Thyroid gland (tissue), 4 donors: ENCODE measurements around the gene CARD14. TPM values are rescaled to one million over a fixed set of nuclear protein-coding genes. Genes with fewer than 3 reads are reported as not detected.
A peak's percentile ranks its signal among the peaks of the same experiment; 100 is the strongest.

ENCODE experiments used
- DNase-seq, 2 donors: peaks; one replicate each; pipeline ENCODE4 v3.0.0-alpha.2; 2019
- H3K27ac ChIP-seq, 3 donors: fragments of 200-600 bp; sonication (generic); 1 replicate in 2 of 3; 2 replicates in 1 of 3; pipeline ENCODE4 v1.5.1; 2016 to 2019; ENCODE audit warnings: mild to moderate bottlenecking in 1 of 3, moderate library complexity in 1 of 3
- H3K27me3 ChIP-seq: fragments of 200-600 bp; sonication (generic); one replicate; pipeline ENCODE4 v1.5.1; 2019
- H3K36me3 ChIP-seq, 2 donors: fragments of 200-600 bp; sonication (generic); one replicate each; pipeline ENCODE4 v1.5.1; 2016 to 2019
- H3K4me1 ChIP-seq, 2 donors: fragments of 200-600 bp; sonication (generic); one replicate each; pipeline ENCODE4 v1.5.1; 2017 to 2019
- H3K4me3 ChIP-seq, 3 donors: fragments of 200-600 bp; sonication (generic); replicated peaks in 1 of 3; 1 replicate in 2 of 3; 2 replicates in 1 of 3; pipeline ENCODE4 v1.5.1; 2016; ENCODE audit warnings: mild to moderate bottlenecking in 1 of 3
- H3K9me3 ChIP-seq: fragments of 200-600 bp; sonication (generic); one replicate; pipeline ENCODE4 v1.5.1; 2017
- POLR2A ChIP-seq, 2 donors: fragments of 450-650 bp; IDR thresholded peaks; one replicate each; pipeline ENCODE4 v1.6.1; 2017; ENCODE audit warnings: antibody characterized with exemption in 2 of 2, mild to moderate bottlenecking in 2 of 2, moderate library complexity in 1 of 2
- WGBS, 2 donors: methylation state at CpG; one replicate each; pipeline ENCODE4 v1.1.5; 2017; 5-methylcytosine and 5-hydroxymethylcytosine counted together
- intact Hi-C: fragments of 100-400 bp; cut with DNase I; formaldehyde crosslinking; loops from one replicate; pipeline ENCODE4 v1.15.1; 2023
- total RNA-seq, 4 donors: library from RNA; depleted of rRNA; stranded (reverse); fragments of >200 nt; gene quantifications; one replicate each; pipeline ENCODE4 v1.2.3, GENCODE V29; 2016
- TF ChIP-seq, protein P1 (sequence below), 6 experiments: fragments of 200-600 bp in 3 of 6; fragments of 450-650 bp in 3 of 6; sonication (generic) in 3 of 6; IDR thresholded peaks; one replicate each; pipeline ENCODE4 v1.5.1; 2016 to 2019; ENCODE audit warnings: antibody characterized with exemption in 6 of 6, mild to moderate bottlenecking in 2 of 6, inconsistent platforms in 1 of 6, moderate library complexity in 1 of 6

The CARD14 gene
- total RNA-seq, 4 donors from 2014 or later = 0.34 to 3.9 TPM; not detected in 2

DNA sequence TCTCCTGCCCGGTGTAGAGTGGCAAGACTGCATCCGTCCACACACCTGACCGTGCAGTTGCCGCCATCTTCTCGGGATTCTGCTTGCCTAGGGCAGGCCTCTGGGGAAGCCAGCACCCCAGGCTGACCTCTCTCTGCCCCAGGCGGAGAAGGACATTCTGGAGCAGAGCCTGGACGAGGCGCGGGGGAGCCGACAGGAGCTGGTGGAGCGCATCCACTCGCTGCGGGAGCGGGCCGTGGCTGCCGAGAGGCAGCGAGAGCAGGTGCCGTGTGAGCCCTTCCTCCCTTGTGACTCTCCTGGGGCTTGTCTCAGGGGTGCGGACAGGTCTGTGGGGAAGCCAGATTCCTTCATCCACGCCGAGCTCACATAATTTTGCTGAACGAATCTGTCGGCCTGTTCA lies 19.8 kb downstream of the CARD14 start:
- 69 to 71% methylated on average over 23 of the region's 23 CpGs for WGBS, 2 donors

DNA sequence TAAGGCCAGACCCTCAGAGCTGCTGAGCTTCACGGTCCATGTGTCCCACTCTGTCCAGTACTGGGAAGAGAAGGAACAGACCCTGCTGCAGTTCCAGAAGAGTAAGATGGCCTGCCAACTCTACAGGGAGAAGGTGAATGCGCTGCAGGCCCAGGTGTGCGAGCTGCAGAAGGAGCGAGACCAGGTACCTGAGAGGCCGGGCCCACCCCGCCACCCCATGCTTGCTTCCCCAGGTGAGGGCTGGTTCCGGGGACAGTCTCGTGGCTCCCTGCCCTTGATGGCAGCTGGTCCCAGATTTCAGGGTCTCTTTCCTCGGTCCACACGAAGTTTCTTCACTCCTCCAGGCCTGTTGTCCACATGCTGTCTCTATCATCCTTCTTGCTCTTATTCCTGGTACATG lies 20.9 kb downstream of the CARD14 start:
- Histone ChIP-seq H3K9me3 (no peaks in the 10 kb centered on the region), H3K27ac (no peak overlapping the region), H3K36me3 (no peaks in the 10 kb centered on the region), H3K27me3 (no peaks in the 10 kb centered on the region), H3K4me3 (no peak overlapping the region), H3K4me1 (peaks cover 0 to 15% of the 10 kb centered on the region in 2 donors)
- TF ChIP-seq POLR2A (IDR thresholded peaks at IDR 0.05) = no peak
- TF ChIP-seq, protein P1, sequence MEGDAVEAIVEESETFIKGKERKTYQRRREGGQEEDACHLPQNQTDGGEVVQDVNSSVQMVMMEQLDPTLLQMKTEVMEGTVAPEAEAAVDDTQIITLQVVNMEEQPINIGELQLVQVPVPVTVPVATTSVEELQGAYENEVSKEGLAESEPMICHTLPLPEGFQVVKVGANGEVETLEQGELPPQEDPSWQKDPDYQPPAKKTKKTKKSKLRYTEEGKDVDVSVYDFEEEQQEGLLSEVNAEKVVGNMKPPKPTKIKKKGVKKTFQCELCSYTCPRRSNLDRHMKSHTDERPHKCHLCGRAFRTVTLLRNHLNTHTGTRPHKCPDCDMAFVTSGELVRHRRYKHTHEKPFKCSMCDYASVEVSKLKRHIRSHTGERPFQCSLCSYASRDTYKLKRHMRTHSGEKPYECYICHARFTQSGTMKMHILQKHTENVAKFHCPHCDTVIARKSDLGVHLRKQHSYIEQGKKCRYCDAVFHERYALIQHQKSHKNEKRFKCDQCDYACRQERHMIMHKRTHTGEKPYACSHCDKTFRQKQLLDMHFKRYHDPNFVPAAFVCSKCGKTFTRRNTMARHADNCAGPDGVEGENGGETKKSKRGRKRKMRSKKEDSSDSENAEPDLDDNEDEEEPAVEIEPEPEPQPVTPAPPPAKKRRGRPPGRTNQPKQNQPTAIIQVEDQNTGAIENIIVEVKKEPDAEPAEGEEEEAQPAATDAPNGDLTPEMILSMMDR (IDR thresholded peaks at IDR 0.05) = no peak
- DNase-seq = no peak
- intact Hi-C loops = no loop called here
- 94 to 95% methylated on average over 8 to 10 of the region's 10 CpGs for WGBS, 2 donors

More for the DNA sequence above, 19.8 kb downstream of the CARD14 start:
- Histone ChIP-seq H3K27me3 (no peaks in the 10 kb centered on the region), H3K27ac (no peak overlapping the region), H3K4me3 (no peak overlapping the region), H3K36me3 (no peaks in the 10 kb centered on the region), H3K9me3 (no peaks in the 10 kb centered on the region), H3K4me1 (peaks cover 0 to 7% of the 10 kb centered on the region in 2 donors)
- intact Hi-C loops = no loop called here
- DNase-seq = peak in 1 of 2 donors; percentile 15
- TF ChIP-seq, protein P1 (IDR thresholded peaks at IDR 0.05) = no peak
- TF ChIP-seq POLR2A (IDR thresholded peaks at IDR 0.05) = no peak

DNA sequence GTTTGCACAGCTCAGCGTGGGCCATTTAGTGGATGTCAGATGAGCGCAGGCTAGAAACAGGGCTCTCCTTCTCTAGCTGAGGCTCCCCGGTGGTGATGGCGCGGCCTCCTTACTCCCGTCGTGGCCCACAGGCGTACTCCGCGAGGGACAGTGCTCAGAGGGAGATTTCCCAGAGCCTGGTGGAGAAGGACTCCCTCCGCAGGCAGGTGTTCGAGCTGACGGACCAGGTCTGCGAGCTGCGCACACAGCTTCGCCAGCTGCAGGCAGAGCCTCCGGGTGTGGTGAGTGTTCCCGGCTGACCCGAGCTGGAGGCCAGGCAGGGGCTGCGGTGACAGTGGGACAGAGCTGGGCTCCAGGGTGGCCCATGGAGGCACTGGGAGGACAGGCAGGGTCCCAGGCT lies 21.4 kb downstream of the CARD14 start:
- intact Hi-C loops = no loop called here
- no peak for DNase-seq

DNA sequence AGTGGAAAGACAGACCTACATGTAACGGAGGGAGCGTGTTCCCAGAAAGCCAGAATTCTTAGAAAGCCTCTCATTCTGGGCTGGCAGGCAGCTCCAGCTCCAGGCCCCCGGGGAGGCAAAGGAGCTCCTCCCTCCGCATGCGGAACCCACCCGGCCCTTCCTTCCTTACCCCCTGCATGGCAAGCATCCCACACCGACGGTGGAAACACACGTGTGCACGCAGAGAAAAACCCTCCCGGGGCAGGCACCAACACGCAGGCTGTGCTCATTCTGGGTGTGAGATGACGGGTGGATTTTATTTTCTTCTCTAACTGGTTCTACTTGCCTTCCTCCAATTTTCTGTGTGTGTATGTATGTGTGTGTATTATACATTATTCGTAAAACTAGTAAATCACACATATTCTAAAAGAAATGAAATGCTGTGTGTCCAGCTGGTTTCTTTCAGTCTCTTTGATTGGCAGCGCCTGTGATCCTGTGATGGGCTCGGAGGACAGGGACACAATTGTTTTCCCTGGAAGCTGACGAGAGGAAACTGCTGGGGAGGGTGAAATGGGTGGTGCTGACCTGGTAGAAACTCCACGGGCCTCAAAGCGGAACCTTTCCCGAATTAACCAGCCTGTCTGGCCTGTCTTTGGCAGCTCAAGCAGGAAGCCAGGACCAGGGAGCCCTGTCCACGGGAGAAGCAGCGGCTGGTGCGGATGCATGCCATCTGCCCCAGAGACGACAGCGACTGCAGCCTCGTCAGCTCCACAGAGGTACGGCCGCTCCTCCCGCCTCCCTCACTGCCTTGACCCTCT lies 22.2 kb downstream of the CARD14 start:
- H3K27me3 ChIP-seq = no peaks in the 10 kb centered on the region
- no peaks in the 10 kb centered on the region for H3K36me3 ChIP-seq
- WGBS, 2 donors = 65 to 68% methylated on average over 22 to 27 of the region's 29 CpGs
- intact Hi-C loops = no loop called here
- H3K4me3 ChIP-seq = no peak overlapping the region
- DNase-seq = no peak
- no peak for TF ChIP-seq POLR2A (IDR thresholded peaks at IDR 0.05)
- TF ChIP-seq, protein P1 (IDR thresholded peaks at IDR 0.05) = no peak
- no peak overlapping the region for H3K27ac ChIP-seq
- no peaks in the 10 kb centered on the region for H3K9me3 ChIP-seq
- peaks cover 0 to 15% of the 10 kb centered on the region in 2 donors for H3K4me1 ChIP-seq

More for the DNA sequence above, 21.4 kb downstream of the CARD14 start:
- H3K4me1 ChIP-seq = peaks cover 0 to 15% of the 10 kb centered on the region in 2 donors
- H3K27ac ChIP-seq = no peak overlapping the region
- no peaks in the 10 kb centered on the region for H3K36me3 ChIP-seq
- 85 to 89% methylated on average over 7 to 10 of the region's 20 CpGs for WGBS, 2 donors
- H3K9me3 ChIP-seq = no peaks in the 10 kb centered on the region
- H3K4me3 ChIP-seq = no peak overlapping the region
- H3K27me3 ChIP-seq = no peaks in the 10 kb centered on the region
- TF ChIP-seq, protein P1 (IDR thresholded peaks at IDR 0.05) = no peak
- no peak for TF ChIP-seq POLR2A (IDR thresholded peaks at IDR 0.05)

DNA sequence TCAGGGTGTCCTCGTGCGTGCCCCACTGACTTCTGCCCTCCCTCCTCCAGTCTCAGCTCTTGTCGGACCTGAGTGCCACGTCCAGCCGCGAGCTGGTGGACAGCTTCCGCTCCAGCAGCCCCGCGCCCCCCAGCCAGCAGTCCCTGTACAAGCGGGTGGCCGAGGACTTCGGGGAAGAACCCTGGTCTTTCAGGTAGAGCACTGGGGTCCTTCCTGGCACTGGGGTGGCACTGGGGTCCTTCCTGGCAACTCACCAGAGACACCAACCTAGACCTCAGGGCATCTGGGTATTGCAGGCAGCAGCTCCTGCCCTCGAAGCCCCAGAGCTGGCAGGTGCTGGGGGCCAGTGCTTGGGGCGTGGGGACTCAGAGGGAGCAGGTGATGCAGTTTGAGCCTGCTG lies 25.3 kb downstream of the CARD14 start:
- intact Hi-C loops = no loop called here
- Histone ChIP-seq H3K9me3 (no peaks in the 10 kb centered on the region), H3K36me3 (no peaks in the 10 kb centered on the region), H3K4me3 (no peak overlapping the region), H3K27me3 (no peaks in the 10 kb centered on the region), H3K27ac (no peak overlapping the region), H3K4me1 (peaks cover 0 to 7% of the 10 kb centered on the region in 2 donors)
- TF ChIP-seq, protein P1 (IDR thresholded peaks at IDR 0.05) = no peak
- no peak for TF ChIP-seq POLR2A (IDR thresholded peaks at IDR 0.05)
- WGBS, 2 donors = 34 to 49% methylated on average over 6 to 8 of the region's 14 CpGs
- DNase-seq = peak; percentile 35 to 51
